Gastroesophageal sphincter (tissue), 4 donors: ENCODE measurements around the gene VSIG1. TPM values are rescaled to one million over a fixed set of nuclear protein-coding genes. Genes with fewer than 3 reads are reported as not detected.
A peak's percentile ranks its signal among the peaks of the same experiment; 100 is the strongest.

ENCODE experiments used
- ATAC-seq: fragments of 150-250 bp; one replicate; pipeline ENCODE4 v1.9.1; 2016; ENCODE audit warnings: mild to moderate bottlenecking, moderate library complexity
- H3K27ac ChIP-seq, 4 donors: fragments of 200-600 bp; sonication (generic) in 3 of 4; 1 replicate in 3 of 4; 2 replicates in 1 of 4; pipeline ENCODE4 v1.5.1; 2016 to 2019
- H3K27me3 ChIP-seq: fragments of 200-600 bp; sonication (generic); one replicate; pipeline ENCODE4 v1.5.1; 2019
- H3K36me3 ChIP-seq, 2 donors: fragments of 200-600 bp; sonication (generic); one replicate each; pipeline ENCODE4 v1.5.1; 2019; ENCODE audit warnings: control low read depth in 1 of 2
- H3K4me1 ChIP-seq, 3 donors: fragments of 200-600 bp; sonication (generic); 1 replicate in 2 of 3; 2 replicates in 1 of 3; pipeline ENCODE4 v1.5.1; 2016 to 2019; ENCODE audit warnings: control low read depth in 2 of 3
- H3K4me3 ChIP-seq, 2 donors: fragments of 200-600 bp; sonication (generic); one replicate each; pipeline ENCODE4 v1.5.1; 2019; ENCODE audit warnings: mild to moderate bottlenecking in 1 of 2, moderate library complexity in 1 of 2
- H3K9me3 ChIP-seq, 3 donors: fragments of 200-600 bp; sonication (generic); one replicate each; pipeline ENCODE4 v1.5.1; 2017 to 2019; ENCODE audit warnings: control low read depth in 2 of 3
- CTCF ChIP-seq, 4 experiments: fragments of 200-600 bp in 2 of 4; fragments of 450-650 bp in 2 of 4; sonication (generic) in 1 of 4; IDR thresholded peaks; one replicate each; pipeline ENCODE4 v1.5.1; 2017 to 2019; ENCODE audit warnings: antibody characterized with exemption in 4 of 4, mild to moderate bottlenecking in 2 of 4, moderate library complexity in 2 of 4
- EP300 ChIP-seq: sonication (generic); formaldehyde crosslinking; IDR thresholded peaks from one replicate; pipeline ENCODE4 v1.6.1; 2017; ENCODE audit warnings: antibody characterized with exemption, mild to moderate bottlenecking
- POLR2A ChIP-seq, 2 donors: fragments of 450-650 bp; IDR thresholded peaks; one replicate each; pipeline ENCODE4 v1.6.1; 2017; ENCODE audit warnings: antibody characterized with exemption in 2 of 2, mild to moderate bottlenecking in 2 of 2, moderate library complexity in 1 of 2
- POLR2AphosphoS5 ChIP-seq: sonication (generic); formaldehyde crosslinking; IDR thresholded peaks from one replicate; pipeline ENCODE4 v1.6.1; 2017; ENCODE audit warnings: antibody characterized with exemption
- WGBS, 2 donors: methylation state at CpG; one replicate each; pipeline ENCODE4 v1.1.5; 2018; ENCODE audit warnings: low coverage in 1 of 2; 5-methylcytosine and 5-hydroxymethylcytosine counted together
- total RNA-seq, 4 donors: library from RNA; depleted of rRNA; stranded (reverse); fragments of >200 nt; gene quantifications; one replicate each; pipeline ENCODE4 v1.1.0, GENCODE V29; 2016

Gene VSIG1
- total RNA-seq, 4 donors from 2014 or later = not detected

DNA sequence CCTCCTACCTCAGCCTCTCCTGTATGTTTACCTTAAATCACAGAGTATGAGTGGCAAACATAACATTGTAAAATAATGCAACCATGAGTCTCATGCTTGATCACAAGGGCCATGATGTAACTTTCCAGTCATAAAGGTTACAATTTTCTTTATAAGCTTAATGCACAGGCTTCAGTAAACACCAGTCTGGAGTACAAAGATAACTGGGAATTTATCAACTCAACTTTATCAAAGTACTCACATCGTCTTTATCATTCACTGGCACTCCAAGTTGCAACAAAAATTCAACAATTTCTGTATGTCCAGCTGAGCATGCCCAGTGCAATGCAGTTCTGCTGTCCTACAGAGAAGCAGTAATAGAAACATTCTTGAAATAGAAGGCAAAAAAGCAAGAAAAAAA, 43.6 kb downstream of the VSIG1 start:
- peaks cover 0 to 29% (median 0%) of the 10 kb centered on the region in 3 donors for H3K4me1 ChIP-seq
- WGBS, 2 donors = 47% methylated on average over 1 of the region's 1 CpG; no CpG with 5 or more reads in 1 of the 2 donors
- H3K27me3 ChIP-seq = no peaks in the 10 kb centered on the region
- TF ChIP-seq EP300 (no peak), POLR2A (IDR thresholded peaks at IDR 0.05) (no peak)
- H3K9me3 ChIP-seq = no peaks in the 10 kb centered on the region
- H3K27ac ChIP-seq = no peak overlapping the region
- no peak overlapping the region for H3K4me3 ChIP-seq
- no peak for ATAC-seq
- H3K36me3 ChIP-seq = peaks cover 0 to 37% of the 10 kb centered on the region in 2 donors

GRCh38 chrX:108090491-108091263, 45.8 kb downstream of the VSIG1 start:
- Histone ChIP-seq H3K27me3 (no peaks in the 10 kb centered on the region), H3K36me3 (peaks cover 0 to 21% of the 10 kb centered on the region in 2 donors), H3K9me3 (no peaks in the 10 kb centered on the region), H3K4me1 (peaks cover 0 to 29% (median 0%) of the 10 kb centered on the region in 3 donors), H3K4me3 (peak overlapping the region; percentile 65 to 84), H3K27ac (peak overlapping the region; percentile 86 to 88 (median 87))
- WGBS, 2 donors = 2 to 34% methylated on average over 11 to 12 of the region's 20 CpGs
- TF ChIP-seq CTCF (IDR thresholded peaks at IDR 0.05) (no peak), POLR2AphosphoS5 (no peak)
- no peak for ATAC-seq

GRCh38 chrX:108091264-108091877, 46.5 kb downstream of the VSIG1 start, which contains the start of the genes ATG4A and PSMD10:
Gene ATG4A (plus strand): TSS chrX:108091778. CDS start chrX:108091827, 49 bp downstream.
Gene PSMD10 (minus strand): TSS chrX:108091542. CDS start chrX:108091520, 22 bp downstream.
- H3K27ac ChIP-seq = peak within 1 kb of the TSS; percentile 86 to 88 (median 87)
- TF ChIP-seq CTCF (IDR thresholded peaks at IDR 0.05) (peak in 3 of 4 experiments; percentile 13 to 30 (median 21)), POLR2AphosphoS5 (peak; percentile 80), EP300 (no peak), POLR2A (IDR thresholded peaks at IDR 0.05) (peak; percentile 40 to 45)
- WGBS, 2 donors = 43% methylated on average over 12 of the region's 47 CpGs; no CpG with 5 or more reads in 1 of the 2 donors
- H3K4me1 ChIP-seq = peaks cover 0 to 29% (median 0%) of the 10 kb centered on the region in 3 donors
- H3K9me3 ChIP-seq = no peaks in the 10 kb centered on the region
- H3K4me3 ChIP-seq = peak within 1 kb of the TSS; percentile 65 to 84
- H3K36me3 ChIP-seq = peaks cover 0 to 15% of the 10 kb centered on the region in 2 donors
- H3K27me3 ChIP-seq = no peaks in the 10 kb centered on the region
- ATAC-seq = peak; percentile 99

DNA sequence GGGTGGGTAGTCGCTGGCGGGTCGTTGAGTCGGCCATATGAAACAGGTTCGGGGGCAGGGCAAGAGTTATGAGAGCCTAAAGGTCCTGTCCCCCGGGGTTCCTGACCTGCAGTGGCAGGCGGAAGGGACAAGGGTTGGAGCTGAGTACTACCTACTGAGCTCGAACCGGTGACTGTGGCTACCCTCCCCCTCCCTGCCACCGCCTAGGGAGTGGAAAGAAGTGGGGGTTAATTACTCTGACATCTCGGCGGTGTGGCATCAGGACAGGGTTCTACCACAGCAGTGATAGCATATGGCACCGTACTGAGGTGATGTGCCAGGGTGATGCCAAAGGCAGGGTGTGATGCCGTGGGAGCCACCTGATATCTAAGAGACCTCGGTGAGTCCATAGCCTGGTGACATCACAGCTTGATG, 47.0 kb downstream of the VSIG1 start:
- Histone ChIP-seq H3K4me3 (peak overlapping the region; percentile 38 to 65), H3K4me1 (peaks cover 0 to 29% (median 0%) of the 10 kb centered on the region in 3 donors), H3K27ac (peak overlapping the region in 3 of 4 donors; percentile 86 to 87 (median 87)), H3K27me3 (no peaks in the 10 kb centered on the region), H3K9me3 (no peaks in the 10 kb centered on the region), H3K36me3 (peaks cover 0 to 10% of the 10 kb centered on the region in 2 donors)
- peak; percentile 23 for ATAC-seq
- 16 to 70% methylated on average over 2 to 3 of the region's 15 CpGs for WGBS, 2 donors
- TF ChIP-seq EP300 = no peak
- TF ChIP-seq CTCF (IDR thresholded peaks at IDR 0.05) = no peak
- TF ChIP-seq POLR2AphosphoS5 = no peak
- TF ChIP-seq POLR2A (IDR thresholded peaks at IDR 0.05) = no peak

DNA sequence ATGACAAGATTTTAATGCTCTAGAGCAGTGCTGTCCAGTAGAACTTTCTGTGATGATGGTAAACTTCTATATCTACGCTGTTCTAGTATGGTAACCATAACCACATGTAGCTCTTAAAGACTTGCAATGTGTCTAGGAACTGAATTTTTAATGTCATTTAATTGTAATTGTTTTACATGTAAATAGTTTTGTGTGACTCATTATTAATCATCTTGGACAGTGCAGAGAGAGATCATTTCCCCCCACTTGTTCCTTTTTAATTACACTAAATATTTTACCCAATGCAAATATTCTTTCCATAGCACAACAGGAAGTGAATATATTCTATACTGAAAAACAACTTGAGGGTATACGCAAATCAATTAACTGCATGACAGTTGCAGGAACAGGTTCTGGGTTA, 52.5 kb downstream of the VSIG1 start:
- no peak overlapping the region for H3K4me3 ChIP-seq
- no peak for TF ChIP-seq EP300
- TF ChIP-seq POLR2A (IDR thresholded peaks at IDR 0.05) = no peak
- TF ChIP-seq CTCF (IDR thresholded peaks at IDR 0.05) = no peak
- no peak for TF ChIP-seq POLR2AphosphoS5
- no peak overlapping the region for H3K27ac ChIP-seq
- no peak for ATAC-seq
- no peaks in the 10 kb centered on the region for H3K27me3 ChIP-seq
- H3K36me3 ChIP-seq = no peaks in the 10 kb centered on the region
- 85 to 93% methylated on average over 2 of the region's 2 CpGs for WGBS, 2 donors
- no peaks in the 10 kb centered on the region for H3K9me3 ChIP-seq
- peaks cover 0 to 3% (median 0%) of the 10 kb centered on the region in 3 donors for H3K4me1 ChIP-seq
